Measurements from ENCODE around the gene COX19.

DNA sequence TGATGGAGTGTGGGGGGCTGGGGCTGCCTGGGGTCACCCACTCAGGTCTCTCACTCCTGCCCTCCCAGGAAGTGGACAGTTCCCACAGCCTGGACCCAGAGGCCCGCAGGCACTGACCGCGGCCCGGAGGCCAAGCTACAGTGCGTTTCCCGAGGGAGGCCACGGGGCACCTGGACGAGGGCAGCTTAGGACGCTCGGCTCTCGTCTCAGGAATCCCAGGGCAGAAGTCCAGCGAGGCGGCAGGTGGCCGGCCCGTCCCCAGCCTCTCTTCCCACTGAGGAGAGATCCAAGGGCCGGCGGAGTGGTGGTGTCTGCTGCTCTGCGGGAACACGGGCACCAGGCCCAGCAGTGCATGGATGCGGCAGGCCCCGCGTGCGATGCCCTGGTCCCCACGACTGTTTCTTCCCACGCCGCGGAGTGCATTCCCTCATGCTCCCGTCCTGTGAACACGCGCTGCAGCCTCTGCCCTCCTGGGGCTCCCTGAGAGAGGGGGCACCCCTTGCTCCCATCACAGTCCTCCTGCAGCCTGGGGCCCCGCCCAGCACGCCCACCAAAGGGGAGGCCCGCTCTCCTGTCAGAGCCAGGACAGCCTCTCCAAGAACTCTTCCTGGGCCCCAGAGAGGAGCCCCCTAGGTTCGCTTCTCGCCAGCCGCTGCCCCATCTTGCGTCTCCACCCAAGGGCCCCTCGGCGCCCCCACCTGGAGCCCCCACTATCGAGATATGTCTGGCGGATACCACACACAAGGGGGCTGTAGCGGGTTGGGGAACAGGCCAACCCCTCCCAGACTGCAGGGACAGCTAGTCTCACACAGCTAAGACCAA, 44.7 kb upstream of the COX19 start:
- TF ChIP-seq CTCF (conservative IDR thresholded peaks at IDR 0.05) (no peak), ZFX (IDR thresholded peaks at IDR 0.05) (no peak)

All from C4-2B (cell line).